ENCODE measurements around the gene TEKTIP1. TPM values are rescaled to one million over a fixed set of nuclear protein-coding genes. Genes with fewer than 3 reads are reported as not detected.
"Not testable (repeated sequence)": the region's sequence is repeated elsewhere in the genome, so short reads cannot be mapped to it uniquely, and the experiment has no call there.

TEKTIP1 gene
- polyA plus RNA-seq, 1 experiment: not detected

GRCh38 chr19:3526507-3527237 is 12.3 kb upstream of the TEKTIP1 start:
- ChIA-PET CTCF (interaction anchor here (0.6 to 0.8 kb wide), 2 partner anchors 14 to 154 kb away, joined by 3 to 4 read pairs; no protein-coding TSS in a partner anchor), POLR2A (no interaction called here)
- TF ChIP-seq, protein P1, sequence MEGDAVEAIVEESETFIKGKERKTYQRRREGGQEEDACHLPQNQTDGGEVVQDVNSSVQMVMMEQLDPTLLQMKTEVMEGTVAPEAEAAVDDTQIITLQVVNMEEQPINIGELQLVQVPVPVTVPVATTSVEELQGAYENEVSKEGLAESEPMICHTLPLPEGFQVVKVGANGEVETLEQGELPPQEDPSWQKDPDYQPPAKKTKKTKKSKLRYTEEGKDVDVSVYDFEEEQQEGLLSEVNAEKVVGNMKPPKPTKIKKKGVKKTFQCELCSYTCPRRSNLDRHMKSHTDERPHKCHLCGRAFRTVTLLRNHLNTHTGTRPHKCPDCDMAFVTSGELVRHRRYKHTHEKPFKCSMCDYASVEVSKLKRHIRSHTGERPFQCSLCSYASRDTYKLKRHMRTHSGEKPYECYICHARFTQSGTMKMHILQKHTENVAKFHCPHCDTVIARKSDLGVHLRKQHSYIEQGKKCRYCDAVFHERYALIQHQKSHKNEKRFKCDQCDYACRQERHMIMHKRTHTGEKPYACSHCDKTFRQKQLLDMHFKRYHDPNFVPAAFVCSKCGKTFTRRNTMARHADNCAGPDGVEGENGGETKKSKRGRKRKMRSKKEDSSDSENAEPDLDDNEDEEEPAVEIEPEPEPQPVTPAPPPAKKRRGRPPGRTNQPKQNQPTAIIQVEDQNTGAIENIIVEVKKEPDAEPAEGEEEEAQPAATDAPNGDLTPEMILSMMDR (IDR thresholded peaks at IDR 0.05; ENCODE audit: insufficient read depth, low read depth, low read length): no peak
- Histone ChIP-seq H3K4me3 (ENCODE audit: low read depth, low read length) (no peak overlapping the region), H3K36me3 (ENCODE audit: control insufficient read depth, insufficient read depth, low read length) (peaks cover 40% of the 10 kb centered on the region), H3K27me3 (ENCODE audit: control insufficient read depth, insufficient read depth, low read length) (no peaks in the 10 kb centered on the region)
- no peak for DNase-seq (ENCODE audit: low read depth)

- DNase-seq (ENCODE audit: low read depth): no peak
- peaks cover 43% of the 10 kb centered on the region for H3K36me3 ChIP-seq (ENCODE audit: control insufficient read depth, insufficient read depth, low read length)
- H3K4me3 ChIP-seq (ENCODE audit: low read depth, low read length): no peak overlapping the region
- CTCF ChIA-PET: interaction anchor here (0.8 to 1.2 kb wide), 2 partner anchors 18 to 155 kb away, joined by 3 to 5 read pairs; no protein-coding TSS in a partner anchor
- H3K27me3 ChIP-seq (ENCODE audit: control insufficient read depth, insufficient read depth, low read length): no peaks in the 10 kb centered on the region
- POLR2A ChIA-PET: no interaction called here
- TF ChIP-seq, protein P1 (IDR thresholded peaks at IDR 0.05; ENCODE audit: insufficient read depth, low read depth, low read length): no peak
Observed at GRCh38 chr19:3527238-3527910, 11.6 kb upstream of the TEKTIP1 start.

DNA sequence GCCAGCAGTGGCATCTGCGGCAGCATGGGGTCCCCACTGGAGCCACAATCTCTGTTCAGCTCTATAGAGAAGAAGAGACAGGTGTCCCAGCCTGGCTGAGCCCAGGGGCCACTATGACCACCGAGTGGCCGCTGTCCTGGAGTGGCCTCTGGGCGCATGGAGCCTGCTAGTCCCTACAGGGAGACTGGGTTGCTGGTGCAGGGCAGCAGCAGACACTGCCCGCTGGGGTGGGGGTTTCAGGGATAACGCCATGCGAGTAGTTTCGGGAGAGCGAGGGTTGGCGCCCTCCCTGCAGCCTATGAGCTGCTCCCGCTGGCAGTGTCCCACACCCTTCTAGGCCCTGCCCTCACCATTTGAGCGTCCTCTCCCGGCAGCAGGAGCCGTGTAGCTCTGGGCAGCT is 10.9 kb upstream of the TEKTIP1 start:
- CTCF ChIA-PET: interaction anchor here (1.2 kb wide), 1 partner anchor 17 kb away, joined by 5 read pairs; no protein-coding TSS in a partner anchor
- POLR2A ChIA-PET: no interaction called here

DNA sequence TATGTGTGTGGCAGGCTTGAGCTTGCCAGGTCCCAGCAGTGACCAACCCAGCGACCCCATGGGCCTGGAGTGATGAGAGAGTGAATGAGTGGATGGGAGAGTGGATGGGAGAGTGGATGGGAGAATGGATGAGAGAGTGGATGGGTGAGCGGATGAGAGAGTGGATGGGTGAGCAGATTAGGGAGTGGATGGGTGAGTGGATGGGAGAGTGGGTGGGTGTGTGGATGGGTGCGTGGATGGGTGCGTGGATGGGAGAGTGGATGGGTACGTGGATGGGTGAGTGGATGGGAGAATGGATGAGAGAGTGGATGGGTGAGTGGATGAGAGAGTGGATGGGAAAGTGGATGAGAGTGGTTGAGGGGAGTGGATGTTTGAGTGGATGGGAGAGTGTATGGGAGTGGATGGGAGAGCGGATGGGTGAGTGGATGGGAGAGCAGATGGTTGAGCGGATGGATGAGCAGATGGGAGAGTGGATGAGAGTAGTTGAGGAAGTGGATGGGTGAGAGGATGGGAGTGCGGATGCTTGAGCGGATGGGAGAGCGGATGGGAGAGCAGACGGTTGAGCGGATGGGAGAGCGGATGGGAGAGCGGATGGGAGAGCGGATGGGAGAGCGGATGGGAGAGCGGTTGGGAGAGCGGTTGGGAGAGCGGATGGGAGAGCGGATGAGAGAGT is 10.3 kb upstream of the TEKTIP1 start:
- CTCF ChIA-PET: no interaction called here

More for the DNA sequence above, 10.9 kb upstream of the TEKTIP1 start:
- peaks cover 48% of the 10 kb centered on the region for H3K36me3 ChIP-seq (ENCODE audit: control insufficient read depth, insufficient read depth, low read length)
- DNase-seq (ENCODE audit: low read depth): no peak
- H3K4me3 ChIP-seq (ENCODE audit: low read depth, low read length): no peak overlapping the region
- no peaks in the 10 kb centered on the region for H3K27me3 ChIP-seq (ENCODE audit: control insufficient read depth, insufficient read depth, low read length)
- TF ChIP-seq, protein P1 (IDR thresholded peaks at IDR 0.05; ENCODE audit: insufficient read depth, low read depth, low read length): no peak

DNA sequence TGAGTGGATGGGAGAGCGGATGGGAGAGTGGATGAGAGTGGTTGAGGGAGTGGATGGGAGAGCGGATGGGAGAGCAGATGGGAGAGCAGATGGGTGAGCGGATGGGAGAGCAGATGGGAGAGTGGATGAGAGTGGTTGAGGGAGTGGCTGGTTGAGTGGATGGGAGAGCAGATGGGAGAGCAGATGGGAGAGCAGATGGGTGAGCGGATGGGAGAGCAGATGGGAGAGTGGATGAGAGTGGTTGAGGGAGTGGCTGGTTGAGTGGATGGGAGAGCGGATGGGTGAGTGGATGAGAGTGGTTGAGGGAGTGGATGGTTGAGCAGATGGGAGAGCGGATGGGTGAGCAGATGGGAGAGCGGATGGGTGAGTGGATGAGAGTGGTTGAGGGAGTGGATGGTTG is 9.7 kb upstream of the TEKTIP1 start:
- DNase-seq (ENCODE audit: low read depth); POLR2A ChIA-PET; H3K27me3 ChIP-seq (ENCODE audit: control insufficient read depth, insufficient read depth, low read length); H3K4me3 ChIP-seq (ENCODE audit: low read depth, low read length); CTCF ChIA-PET: not testable (repeated sequence)
- H3K36me3 ChIP-seq (ENCODE audit: control insufficient read depth, insufficient read depth, low read length): peaks cover 53% of the 10 kb centered on the region

More for the DNA sequence above, 10.3 kb upstream of the TEKTIP1 start:
- H3K27me3 ChIP-seq (ENCODE audit: control insufficient read depth, insufficient read depth, low read length): no peaks in the 10 kb centered on the region
- POLR2A ChIA-PET: no interaction called here
- peaks cover 51% of the 10 kb centered on the region for H3K36me3 ChIP-seq (ENCODE audit: control insufficient read depth, insufficient read depth, low read length)
- no peak overlapping the region for H3K4me3 ChIP-seq (ENCODE audit: low read depth, low read length)
- DNase-seq (ENCODE audit: low read depth): no peak
- TF ChIP-seq, protein P1 (IDR thresholded peaks at IDR 0.05; ENCODE audit: insufficient read depth, low read depth, low read length): no peak
